HEK293T (cell line): ENCODE data around the gene HDAC8.

ENCODE experiments used
- ARNT ChIP-seq: fragments of 450-650 bp; IDR thresholded peaks from 2 replicates; pipeline ENCODE4 v1.6.1; 2017; ENCODE audit warnings: mild to moderate bottlenecking
- BHLHE40 ChIP-seq: fragments of 450-650 bp; IDR thresholded peaks from 2 replicates; pipeline ENCODE4 v1.6.1; 2016; ENCODE audit warnings: mild to moderate bottlenecking, moderate library complexity, borderline replicate concordance
- ELF4 ChIP-seq: fragments of 450-650 bp; IDR thresholded peaks from 2 replicates; pipeline ENCODE4 v1.6.1; 2017; ENCODE audit warnings: antibody characterized with exemption
- FOXK2 ChIP-seq: fragments of 450-650 bp; IDR thresholded peaks from 2 replicates; pipeline ENCODE4 v1.6.1; 2016; ENCODE audit warnings: mild to moderate bottlenecking
- FOXM1 ChIP-seq: fragments of 450-650 bp; IDR thresholded peaks from 2 replicates; pipeline ENCODE4 v1.6.1; 2017; ENCODE audit warnings: mild to moderate bottlenecking, borderline replicate concordance
- HDGF ChIP-seq: fragments of 450-650 bp; IDR thresholded peaks from 2 replicates; pipeline ENCODE4 v1.6.1; 2017; ENCODE audit warnings: antibody characterized with exemption, borderline replicate concordance
- NFRKB ChIP-seq: fragments of 450-650 bp; IDR thresholded peaks from 2 replicates; pipeline ENCODE4 v1.6.1; 2016; ENCODE audit warnings: mild to moderate bottlenecking, moderate library complexity
- SP1 ChIP-seq: fragments of 450-650 bp; IDR thresholded peaks from 2 replicates; pipeline ENCODE4 v1.6.1; 2017
- SUZ12 ChIP-seq: fragments of 450-650 bp; IDR thresholded peaks from 2 replicates; pipeline ENCODE4 v1.6.1; 2016; ENCODE audit warnings: mild to moderate bottlenecking
- TARDBP ChIP-seq: fragments of 450-650 bp; IDR thresholded peaks from 2 replicates; pipeline ENCODE4 v1.6.1; 2016
- TF ChIP-seq, protein P1 (sequence below): fragments of 450-650 bp; IDR thresholded peaks from 2 replicates; pipeline ENCODE4 v1.6.1; 2016

GRCh38 chrX:72295745-72296144 is 276.9 kb downstream of the HDAC8 start:
- TF ChIP-seq SUZ12 (no peak), ELF4 (no peak), NFRKB (no peak), FOXM1 (no peak), ARNT (no peak), BHLHE40 (no peak), HDGF (no peak), FOXK2 (no peak), SP1 (no peak), TARDBP (no peak)
- TF ChIP-seq, protein P1, sequence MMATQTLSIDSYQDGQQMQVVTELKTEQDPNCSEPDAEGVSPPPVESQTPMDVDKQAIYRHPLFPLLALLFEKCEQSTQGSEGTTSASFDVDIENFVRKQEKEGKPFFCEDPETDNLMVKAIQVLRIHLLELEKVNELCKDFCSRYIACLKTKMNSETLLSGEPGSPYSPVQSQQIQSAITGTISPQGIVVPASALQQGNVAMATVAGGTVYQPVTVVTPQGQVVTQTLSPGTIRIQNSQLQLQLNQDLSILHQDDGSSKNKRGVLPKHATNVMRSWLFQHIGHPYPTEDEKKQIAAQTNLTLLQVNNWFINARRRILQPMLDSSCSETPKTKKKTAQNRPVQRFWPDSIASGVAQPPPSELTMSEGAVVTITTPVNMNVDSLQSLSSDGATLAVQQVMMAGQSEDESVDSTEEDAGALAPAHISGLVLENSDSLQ = no peak
